Measurements from ENCODE around the gene LMNA.

LMNA gene

GRCh38 chr1:156081180-156081916 lies 33.2 kb upstream of the LMNA start:
- DNase-seq (ENCODE audit: extremely low spot score, insufficient read length, low read depth), result no peak
- no peak for FAIRE-seq

- no peak for FAIRE-seq
Observed at GRCh38 chr1:156081917-156082308, 32.6 kb upstream of the LMNA start.

GRCh38 chr1:156082309-156083091 lies 32.0 kb upstream of the LMNA start, which contains the start of gene MEX3A:
MEX3A (minus strand) TSS chr1:156082465; CDS start chr1:156081998, 467 bp downstream.
- no peak for DNase-seq (ENCODE audit: extremely low spot score, insufficient read length, low read depth)
- FAIRE-seq, result peak; percentile 73

More at GRCh38 chr1:156081917-156082308, 32.6 kb upstream of the LMNA start:
- no peak for DNase-seq (ENCODE audit: extremely low spot score, insufficient read length, low read depth)

- DNase-seq (ENCODE audit: extremely low spot score, insufficient read length, low read depth) (no peak), FAIRE-seq (no peak)
Observed at GRCh38 chr1:156083800-156084790, 30.4 kb upstream of the LMNA start.

DNA sequence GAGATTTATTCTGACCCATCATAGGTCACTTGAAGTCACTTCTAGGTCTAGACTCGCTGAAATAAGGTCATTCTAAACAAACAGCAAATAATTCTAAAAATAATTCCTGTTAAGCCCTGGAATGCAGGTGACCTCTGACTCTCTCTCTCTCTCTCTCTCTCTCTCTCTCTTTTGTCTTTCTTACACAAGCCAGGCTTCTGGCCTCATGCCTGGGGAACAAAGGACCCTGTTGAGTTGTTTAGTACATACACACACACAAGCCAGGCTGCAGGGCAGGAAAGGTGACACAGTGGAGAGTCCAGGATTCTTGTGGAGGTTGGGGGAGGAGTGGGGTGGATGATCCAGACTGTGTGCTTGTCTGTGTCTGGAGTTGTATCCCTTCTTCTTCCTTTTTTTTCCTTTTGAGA lies 28.3 kb upstream of the LMNA start:
- DNase-seq (ENCODE audit: extremely low spot score, insufficient read length, low read depth) (no peak), FAIRE-seq (no peak)

- FAIRE-seq (no peak), DNase-seq (ENCODE audit: extremely low spot score, insufficient read length, low read depth) (no peak)
Observed at GRCh38 chr1:156089704-156090103, 24.8 kb upstream of the LMNA start.

DNA sequence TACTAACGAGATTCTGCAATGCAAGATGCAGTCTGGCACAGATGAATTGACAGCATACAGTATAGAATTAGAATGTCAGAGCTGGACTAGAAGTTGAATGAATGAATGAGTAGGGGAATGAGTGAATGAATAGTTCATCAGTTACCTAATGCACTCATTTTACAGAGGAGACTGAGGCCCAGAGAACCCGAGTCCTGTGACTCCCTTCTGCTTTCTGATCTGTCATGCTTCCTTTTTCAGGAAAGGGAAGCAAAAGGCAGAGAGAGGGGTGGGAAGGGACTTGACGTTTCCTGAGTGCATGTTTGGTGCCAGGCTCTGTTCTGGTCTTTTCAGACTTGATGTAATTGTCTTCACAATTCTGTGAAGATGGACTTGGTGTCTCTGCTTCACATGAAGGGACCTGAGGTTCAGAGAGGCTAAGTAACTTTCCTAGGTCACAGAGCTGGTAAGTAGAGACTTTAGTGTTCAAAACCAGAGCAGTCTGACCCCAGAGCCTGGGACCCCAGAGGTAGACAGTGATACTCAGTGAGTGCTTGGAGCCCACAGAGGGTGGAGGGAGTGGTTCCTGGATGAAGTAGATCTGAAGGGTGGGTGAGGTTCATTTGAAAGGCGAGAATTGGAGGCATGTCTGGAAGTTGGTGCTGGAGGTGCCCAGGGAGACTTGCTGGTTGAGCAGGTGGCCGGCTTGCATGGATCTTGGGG lies 24.2 kb upstream of the LMNA start:
- DNase-seq (ENCODE audit: extremely low spot score, insufficient read length, low read depth) (no peak), FAIRE-seq (no peak)

DNA sequence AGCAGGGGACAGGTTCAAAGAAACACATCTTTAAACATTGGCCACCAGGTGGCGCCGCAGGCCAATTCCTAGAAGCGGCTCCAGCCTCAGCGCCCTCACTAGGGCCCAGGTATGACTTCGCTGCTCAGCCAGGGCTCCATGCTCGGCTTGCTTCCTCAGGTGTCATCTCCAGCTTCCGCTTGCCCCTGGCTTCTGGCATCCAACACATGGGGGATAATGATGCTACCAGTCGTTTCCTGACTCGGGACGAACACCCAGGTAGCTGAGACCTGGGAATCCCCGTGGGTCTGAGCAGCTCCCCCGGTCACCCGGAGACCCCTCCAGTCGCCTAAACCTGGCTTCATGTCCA lies 23.7 kb upstream of the LMNA start:
- DNase-seq (ENCODE audit: extremely low spot score, insufficient read length, low read depth), result peak; percentile 61
- FAIRE-seq, result peak; percentile 87

- FAIRE-seq (no peak), DNase-seq (ENCODE audit: extremely low spot score, insufficient read length, low read depth) (no peak)
Observed at GRCh38 chr1:156091610-156092009, 22.9 kb upstream of the LMNA start.

DNA sequence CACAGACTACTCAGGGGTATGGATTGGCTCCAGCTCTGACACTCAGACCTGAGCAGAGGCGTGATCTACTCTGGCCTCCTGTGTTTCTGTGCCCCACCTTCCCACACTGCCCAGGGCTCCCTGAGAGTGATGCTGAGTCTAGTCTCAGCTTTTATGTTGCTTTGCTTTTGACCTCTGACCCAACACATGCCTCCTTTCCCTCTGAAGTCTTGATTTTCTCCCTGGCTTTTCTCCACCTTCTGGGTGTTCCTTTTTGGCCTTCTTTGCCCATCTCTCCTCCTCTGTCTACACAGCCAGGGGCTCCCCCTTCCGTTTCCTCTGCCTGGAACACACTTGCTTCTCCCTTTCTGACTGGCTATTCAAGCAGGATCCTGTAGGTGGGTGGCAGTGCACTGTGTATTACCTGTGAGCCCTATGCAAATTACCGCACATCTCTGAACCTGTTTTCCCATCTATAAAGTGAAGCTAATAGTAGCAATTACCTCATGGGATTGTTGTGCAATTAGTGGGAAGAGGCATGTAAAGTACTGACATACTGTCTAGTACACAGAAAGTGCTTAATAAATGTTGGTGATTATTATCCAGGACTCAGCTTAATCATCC lies 18.5 kb upstream of the LMNA start:
- FAIRE-seq (peak; percentile 48), DNase-seq (ENCODE audit: extremely low spot score, insufficient read length, low read depth) (no peak)

DNA sequence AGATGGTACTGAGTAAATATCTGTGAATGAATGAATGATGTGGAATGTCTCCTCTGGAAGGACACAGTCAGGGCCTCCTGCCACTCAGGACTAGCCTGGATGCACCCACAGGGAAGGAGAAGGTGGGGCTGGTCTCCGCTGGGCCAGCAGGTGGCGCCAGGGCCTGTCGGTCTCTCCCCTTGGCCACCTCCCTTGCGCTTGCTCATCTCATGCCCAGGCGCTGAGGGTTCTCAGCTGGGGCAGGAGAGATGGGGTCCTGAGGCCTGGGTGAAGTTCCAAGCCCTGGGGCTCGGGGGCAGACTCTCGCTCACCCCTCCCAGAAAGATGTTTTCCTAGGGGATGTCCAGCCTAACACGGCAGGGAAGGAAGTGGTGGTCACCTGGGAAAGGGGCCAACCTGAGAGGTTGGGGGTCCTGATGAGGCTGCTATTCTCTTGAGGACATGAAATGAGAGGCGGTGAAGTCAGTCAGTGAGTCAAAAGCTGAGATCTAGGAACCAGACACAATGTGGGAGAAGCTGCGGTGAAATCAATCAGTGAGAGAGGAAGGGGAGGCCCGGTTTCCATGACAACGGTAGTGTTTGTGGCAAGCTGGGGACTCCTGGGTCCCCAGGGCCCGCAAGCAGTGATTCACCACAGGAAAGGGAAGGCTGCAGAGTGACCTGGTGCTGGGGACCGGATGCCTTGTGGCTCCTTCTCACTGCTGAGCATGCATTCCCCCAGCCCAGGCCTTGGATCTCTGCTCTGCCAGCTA lies 17.7 kb upstream of the LMNA start:
- FAIRE-seq (peak; percentile 92), DNase-seq (ENCODE audit: extremely low spot score, insufficient read length, low read depth) (peak; percentile 77)

DNA sequence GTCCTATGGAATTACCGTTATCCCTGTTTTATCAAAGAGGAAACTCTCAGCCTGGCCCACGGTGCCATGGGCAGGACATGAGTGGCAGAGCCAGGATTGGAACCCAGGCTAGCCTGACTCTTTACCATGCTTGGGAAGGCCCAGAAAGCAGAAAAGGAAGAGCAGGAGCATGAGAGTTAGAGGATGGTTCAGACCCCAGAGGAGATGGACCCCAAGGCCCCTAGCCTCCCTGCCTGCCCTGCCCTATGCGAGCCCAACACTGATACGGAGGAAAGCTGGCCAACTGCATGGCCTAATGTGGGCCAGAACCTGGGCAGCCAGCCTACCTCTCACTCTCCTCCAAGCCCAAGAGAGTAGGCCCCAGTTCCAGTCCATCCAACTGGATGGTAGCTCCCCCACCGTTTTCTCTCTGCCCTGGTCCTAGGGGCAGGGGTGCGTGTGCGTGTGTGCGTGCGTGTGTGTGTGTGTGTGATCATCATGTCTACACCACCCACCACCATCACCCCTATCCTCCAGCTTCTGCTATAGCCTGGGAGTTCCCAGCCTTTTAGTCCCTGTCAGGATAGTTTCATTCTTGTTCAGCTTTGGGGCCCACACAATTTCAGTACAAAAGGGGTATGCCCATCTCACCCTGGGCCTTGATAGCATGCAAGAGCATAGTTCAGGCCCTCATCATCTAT lies 16.9 kb upstream of the LMNA start:
- DNase-seq (ENCODE audit: extremely low spot score, insufficient read length, low read depth) (no peak), FAIRE-seq (peak; percentile 71)

DNA sequence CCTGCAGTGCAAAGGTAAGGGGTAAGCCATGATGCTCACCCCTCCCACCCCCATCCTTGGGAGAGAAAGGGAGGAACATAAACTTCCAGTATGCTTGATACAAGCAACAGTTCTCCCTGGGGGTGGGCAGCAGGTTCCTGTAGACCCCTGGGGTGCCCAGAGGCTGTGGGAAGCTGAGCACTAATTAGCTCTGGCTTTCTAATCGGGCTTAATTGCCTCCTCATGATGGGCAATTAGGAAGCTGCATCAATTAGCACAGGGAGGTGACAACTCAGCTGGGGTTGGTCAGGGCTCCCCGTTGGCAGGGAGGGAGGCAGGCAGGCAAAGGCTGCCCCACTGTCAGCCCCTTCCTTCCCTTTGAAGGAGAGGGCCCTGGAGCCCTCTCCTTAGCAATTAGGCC lies 15.7 kb upstream of the LMNA start:
- DNase-seq (ENCODE audit: extremely low spot score, insufficient read length, low read depth) (no peak), FAIRE-seq (no peak)

- no peak for FAIRE-seq
Observed at GRCh38 chr1:156099282-156099681, 15.2 kb upstream of the LMNA start.

DNA sequence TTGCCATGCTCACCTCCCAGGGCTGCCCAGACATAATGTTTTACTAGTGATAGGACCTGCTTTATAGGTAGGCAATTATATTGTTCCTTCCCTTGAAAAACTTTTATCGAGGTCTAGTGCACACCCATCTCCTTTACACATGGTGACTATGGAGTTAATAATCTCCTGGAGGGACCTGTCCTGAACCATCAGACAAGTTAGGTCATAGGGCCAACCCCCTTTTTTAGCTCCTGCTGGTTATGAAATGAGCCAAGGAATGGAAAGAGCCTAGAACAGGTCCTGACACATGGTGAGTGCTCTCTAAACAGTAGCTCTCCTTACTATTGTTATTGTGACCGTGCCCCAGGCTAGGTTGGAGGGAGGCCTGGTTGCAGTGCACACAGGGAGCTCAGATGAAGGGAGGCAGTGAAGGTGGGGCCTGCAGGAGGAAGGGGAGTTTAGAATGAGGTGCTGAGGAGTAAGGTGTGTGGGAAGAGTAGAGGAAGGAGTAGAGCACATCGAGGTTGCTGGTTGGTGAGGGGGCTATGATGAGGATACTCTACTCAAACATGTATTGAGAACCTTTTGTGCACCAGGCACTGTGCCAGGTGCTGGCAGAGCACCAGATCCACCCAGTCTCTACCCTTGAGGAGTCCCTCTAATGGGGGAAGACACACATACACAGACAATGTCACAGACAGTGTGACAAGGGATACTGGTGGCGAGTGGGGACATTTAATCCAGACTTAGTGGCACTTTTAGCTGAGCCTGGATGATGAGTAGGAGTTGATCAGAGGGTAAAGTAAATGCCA lies 14.1 kb upstream of the LMNA start:
- peak; percentile 31 for FAIRE-seq
- no peak for DNase-seq (ENCODE audit: extremely low spot score, insufficient read length, low read depth)

More at GRCh38 chr1:156099282-156099681, 15.2 kb upstream of the LMNA start:
- no peak for DNase-seq (ENCODE audit: extremely low spot score, insufficient read length, low read depth)

DNA sequence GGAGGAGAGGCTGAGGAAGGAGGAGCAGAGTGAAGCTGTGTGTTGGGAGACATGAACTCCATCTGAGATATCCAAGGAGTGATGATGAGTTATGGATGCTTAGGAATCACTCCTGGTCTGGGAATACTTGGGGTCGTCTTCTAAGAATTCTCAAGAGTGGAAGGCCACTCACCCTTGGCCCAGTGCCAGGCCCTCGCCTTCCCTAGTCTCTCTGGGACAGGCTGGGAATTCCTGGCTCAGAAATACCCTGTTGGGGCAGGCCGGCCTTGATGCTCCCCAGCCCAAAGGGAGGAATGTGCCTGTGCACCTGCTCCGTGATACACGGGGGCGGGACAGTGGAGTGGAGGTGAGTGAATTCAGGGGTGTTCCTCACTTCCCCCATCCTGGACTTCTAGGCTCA lies 12.6 kb upstream of the LMNA start:
- FAIRE-seq (no peak), DNase-seq (ENCODE audit: extremely low spot score, insufficient read length, low read depth) (no peak)

Data from GM18507 (cell line).